ENCODE measurements around the gene MLN.

Gene MLN

GRCh38 chr6:33770124-33770832, 33.5 kb downstream of the MLN start:
- DNase-seq = no peak

- DNase-seq = no peak
Observed at GRCh38 chr6:33769248-33769821, 34.5 kb downstream of the MLN start.

- DNase-seq = peak; percentile 72
Observed at GRCh38 chr6:33768644-33769120, 35.1 kb downstream of the MLN start.

- DNase-seq = no peak
Observed at GRCh38 chr6:33766921-33767907, 36.6 kb downstream of the MLN start.

GRCh38 chr6:33765368-33765767, 38.4 kb downstream of the MLN start:
- DNase-seq = no peak

GRCh38 chr6:33764036-33764435, 39.8 kb downstream of the MLN start:
- no peak for DNase-seq

- no peak for DNase-seq
Observed at GRCh38 chr6:33763483-33763882, 40.3 kb downstream of the MLN start.

GRCh38 chr6:33762713-33763112, 41.1 kb downstream of the MLN start:
- DNase-seq = no peak

- DNase-seq = peak; percentile 37
Observed at GRCh38 chr6:33761922-33762629, 41.7 kb downstream of the MLN start.

GRCh38 chr6:33761581-33761921, 42.3 kb downstream of the MLN start:
- no peak for DNase-seq

- no peak for DNase-seq
Observed at GRCh38 chr6:33759887-33760629, 43.7 kb downstream of the MLN start.

- DNase-seq = no peak
Observed at GRCh38 chr6:33758815-33759216, 45.0 kb downstream of the MLN start.

GRCh38 chr6:33757906-33758305, 45.9 kb downstream of the MLN start:
- no peak for DNase-seq

- no peak for DNase-seq
Observed at GRCh38 chr6:33757113-33757512, 46.7 kb downstream of the MLN start.

- no peak for DNase-seq
Observed at GRCh38 chr6:33756211-33756954, 47.4 kb downstream of the MLN start.

- DNase-seq = no peak
Observed at GRCh38 chr6:33755070-33755869, 48.5 kb downstream of the MLN start.

GRCh38 chr6:33754222-33754621, 49.6 kb downstream of the MLN start:
- no peak for DNase-seq

GRCh38 chr6:33752646-33753015, 51.2 kb downstream of the MLN start:
- DNase-seq = no peak

GRCh38 chr6:33751771-33752645, 51.8 kb downstream of the MLN start:
- no peak for DNase-seq
